Vagina (tissue), 2 donors: ENCODE data around the gene OR11A1. TPM values are rescaled to one million over a fixed set of nuclear protein-coding genes. Genes with fewer than 3 reads are reported as not detected.

Experiments used
- DNase-seq, 2 donors: peaks; one replicate each; pipeline ENCODE4 v3.0.0-alpha.2; 2017; ENCODE audit errors: extremely low spot score in 2 of 2
- H3K27ac ChIP-seq: fragments of 200-600 bp; sonication (generic); one replicate; pipeline ENCODE4 v1.5.1; 2019
- H3K27me3 ChIP-seq: fragments of 200-600 bp; sonication (generic); one replicate; pipeline ENCODE4 v1.5.1; 2019
- H3K36me3 ChIP-seq, 2 donors: fragments of 200-600 bp; sonication (generic); one replicate each; pipeline ENCODE4 v1.5.1; 2017 to 2019
- H3K4me1 ChIP-seq: fragments of 200-600 bp; sonication (generic); one replicate; pipeline ENCODE4 v1.5.1; 2019
- H3K4me3 ChIP-seq, 2 donors: fragments of 200-600 bp; sonication (generic); 1 replicate in 1 of 2; 2 replicates in 1 of 2; pipeline ENCODE4 v1.5.1; 2016 to 2019
- H3K9me3 ChIP-seq: fragments of 200-600 bp; sonication (generic); one replicate; pipeline ENCODE4 v1.5.1; 2019
- POLR2A ChIP-seq, 2 donors: fragments of 450-650 bp; IDR thresholded peaks; one replicate each; pipeline ENCODE4 v1.6.1; 2017; ENCODE audit warnings: antibody characterized with exemption in 2 of 2, mild to moderate bottlenecking in 2 of 2, moderate library complexity in 2 of 2
- POLR2AphosphoS5 ChIP-seq, 2 donors: sonication (generic); formaldehyde crosslinking; IDR thresholded peaks; one replicate each; pipeline ENCODE4 v1.9.0; 2017; ENCODE audit warnings: antibody characterized with exemption in 2 of 2, mild to moderate bottlenecking in 2 of 2, low read depth in 1 of 2; ENCODE audit not compliant: insufficient read depth in 1 of 2
- intact Hi-C: fragments of 100-400 bp; cut with DNase I; formaldehyde crosslinking; loops from one replicate; pipeline ENCODE4 v1.15.1; 2023
- total RNA-seq: library from RNA; depleted of rRNA; stranded (reverse); fragments of >200 nt; gene quantifications from one replicate; pipeline ENCODE4 v1.2.3, GENCODE V29; 2016
- TF ChIP-seq, protein P1 (sequence below), 3 experiments: fragments of 450-650 bp in 2 of 3; fragments of 200-600 bp in 1 of 3; sonication (generic) in 1 of 3; IDR thresholded peaks; one replicate each; pipeline ENCODE4 v1.5.1; 2017 to 2019; ENCODE audit warnings: antibody characterized with exemption in 3 of 3, mild to moderate bottlenecking in 2 of 3, moderate library complexity in 2 of 3

Gene OR11A1
- total RNA-seq, 1 donor from 2014 or later, result not detected

DNA sequence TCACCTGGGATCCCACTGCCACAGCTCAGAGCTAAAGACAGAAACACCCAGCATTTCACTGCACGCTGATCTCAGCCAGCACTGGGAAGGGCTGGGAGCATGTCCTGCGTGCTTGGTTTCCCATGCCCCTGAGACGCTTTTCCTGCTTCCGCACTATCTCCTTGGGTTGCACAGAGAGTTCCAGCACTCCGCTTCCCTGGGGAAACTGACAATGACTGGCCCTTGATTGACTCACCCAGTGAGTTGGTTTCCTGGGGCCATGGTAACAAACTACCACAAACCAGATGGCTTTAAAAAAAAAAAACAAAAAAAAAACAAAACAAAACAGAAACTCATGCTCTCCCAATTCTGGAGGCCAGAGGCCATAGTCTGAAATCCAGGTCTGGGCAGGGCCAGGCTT is 45.7 kb upstream of the OR11A1 start:
- Histone ChIP-seq H3K4me3 (no peak overlapping the region), H3K27ac (no peak overlapping the region), H3K36me3 (no peaks in the 10 kb centered on the region), H3K4me1 (no peaks in the 10 kb centered on the region), H3K9me3 (no peaks in the 10 kb centered on the region), H3K27me3 (no peaks in the 10 kb centered on the region)
- intact Hi-C loops, result no loop called here
- no peak for DNase-seq
- TF ChIP-seq POLR2A (IDR thresholded peaks at IDR 0.05) (no peak), POLR2AphosphoS5 (IDR thresholded peaks at IDR 0.05; ENCODE audit: insufficient read depth in 1 of 2, low read depth in 1 of 2) (no peak)
- TF ChIP-seq, protein P1, sequence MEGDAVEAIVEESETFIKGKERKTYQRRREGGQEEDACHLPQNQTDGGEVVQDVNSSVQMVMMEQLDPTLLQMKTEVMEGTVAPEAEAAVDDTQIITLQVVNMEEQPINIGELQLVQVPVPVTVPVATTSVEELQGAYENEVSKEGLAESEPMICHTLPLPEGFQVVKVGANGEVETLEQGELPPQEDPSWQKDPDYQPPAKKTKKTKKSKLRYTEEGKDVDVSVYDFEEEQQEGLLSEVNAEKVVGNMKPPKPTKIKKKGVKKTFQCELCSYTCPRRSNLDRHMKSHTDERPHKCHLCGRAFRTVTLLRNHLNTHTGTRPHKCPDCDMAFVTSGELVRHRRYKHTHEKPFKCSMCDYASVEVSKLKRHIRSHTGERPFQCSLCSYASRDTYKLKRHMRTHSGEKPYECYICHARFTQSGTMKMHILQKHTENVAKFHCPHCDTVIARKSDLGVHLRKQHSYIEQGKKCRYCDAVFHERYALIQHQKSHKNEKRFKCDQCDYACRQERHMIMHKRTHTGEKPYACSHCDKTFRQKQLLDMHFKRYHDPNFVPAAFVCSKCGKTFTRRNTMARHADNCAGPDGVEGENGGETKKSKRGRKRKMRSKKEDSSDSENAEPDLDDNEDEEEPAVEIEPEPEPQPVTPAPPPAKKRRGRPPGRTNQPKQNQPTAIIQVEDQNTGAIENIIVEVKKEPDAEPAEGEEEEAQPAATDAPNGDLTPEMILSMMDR (IDR thresholded peaks at IDR 0.05), result no peak

- Histone ChIP-seq H3K27me3 (no peaks in the 10 kb centered on the region), H3K27ac (no peak overlapping the region), H3K4me3 (no peak overlapping the region), H3K36me3 (no peaks in the 10 kb centered on the region), H3K4me1 (no peaks in the 10 kb centered on the region), H3K9me3 (no peaks in the 10 kb centered on the region)
- intact Hi-C loops, result no loop called here
- no peak for DNase-seq
- TF ChIP-seq POLR2AphosphoS5 (IDR thresholded peaks at IDR 0.05; ENCODE audit: insufficient read depth in 1 of 2, low read depth in 1 of 2) (no peak), POLR2A (IDR thresholded peaks at IDR 0.05) (no peak)
- TF ChIP-seq, protein P1 (IDR thresholded peaks at IDR 0.05), result no peak
Measured at GRCh38 chr6:29502181-29502580, 45.3 kb upstream of the OR11A1 start.

GRCh38 chr6:29501106-29501505 is 44.2 kb upstream of the OR11A1 start:
- intact Hi-C loops, result no loop called here
- TF ChIP-seq POLR2A (IDR thresholded peaks at IDR 0.05), result no peak
- TF ChIP-seq, protein P1 (IDR thresholded peaks at IDR 0.05), result no peak
- TF ChIP-seq POLR2AphosphoS5 (IDR thresholded peaks at IDR 0.05; ENCODE audit: insufficient read depth in 1 of 2, low read depth in 1 of 2), result no peak
- no peak for DNase-seq
- no peak overlapping the region for H3K27ac ChIP-seq
- no peaks in the 10 kb centered on the region for H3K4me1 ChIP-seq
- no peaks in the 10 kb centered on the region for H3K9me3 ChIP-seq
- no peaks in the 10 kb centered on the region for H3K27me3 ChIP-seq
- no peaks in the 10 kb centered on the region for H3K36me3 ChIP-seq
- no peak overlapping the region for H3K4me3 ChIP-seq

DNA sequence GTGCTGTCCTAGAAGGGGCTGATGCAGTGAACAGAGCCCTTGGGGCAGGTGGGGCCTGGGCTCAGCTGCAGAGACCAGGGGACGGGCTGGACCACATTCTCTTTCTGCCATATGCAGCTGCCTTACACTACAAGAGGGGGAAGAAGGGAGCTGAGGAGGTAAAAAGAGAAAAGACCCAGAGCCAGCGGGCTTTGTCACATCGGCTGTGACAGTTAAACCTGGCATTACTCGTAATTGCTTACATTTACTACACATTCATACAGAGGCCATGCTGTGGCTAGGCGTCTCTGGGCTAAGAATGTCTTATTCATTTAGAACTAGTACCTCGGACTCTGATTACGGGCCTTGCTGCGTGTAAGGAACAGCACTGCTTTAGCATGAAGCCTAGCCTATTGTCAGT is 43.7 kb upstream of the OR11A1 start:
- H3K4me1 ChIP-seq, result no peaks in the 10 kb centered on the region
- H3K9me3 ChIP-seq, result no peaks in the 10 kb centered on the region
- TF ChIP-seq, protein P1 (IDR thresholded peaks at IDR 0.05), result no peak
- TF ChIP-seq POLR2AphosphoS5 (IDR thresholded peaks at IDR 0.05; ENCODE audit: insufficient read depth in 1 of 2, low read depth in 1 of 2) (no peak), POLR2A (IDR thresholded peaks at IDR 0.05) (no peak)
- H3K27ac ChIP-seq, result no peak overlapping the region
- intact Hi-C loops, result no loop called here
- no peaks in the 10 kb centered on the region for H3K27me3 ChIP-seq
- no peak for DNase-seq
- no peaks in the 10 kb centered on the region for H3K36me3 ChIP-seq
- H3K4me3 ChIP-seq, result no peak overlapping the region

GRCh38 chr6:29499704-29500103 is 42.8 kb upstream of the OR11A1 start:
- no peaks in the 10 kb centered on the region for H3K27me3 ChIP-seq
- H3K4me3 ChIP-seq, result no peak overlapping the region
- no peaks in the 10 kb centered on the region for H3K36me3 ChIP-seq
- intact Hi-C loops, result no loop called here
- H3K27ac ChIP-seq, result no peak overlapping the region
- H3K9me3 ChIP-seq, result no peaks in the 10 kb centered on the region
- TF ChIP-seq POLR2AphosphoS5 (IDR thresholded peaks at IDR 0.05; ENCODE audit: insufficient read depth in 1 of 2, low read depth in 1 of 2) (no peak), POLR2A (IDR thresholded peaks at IDR 0.05) (no peak)
- TF ChIP-seq, protein P1 (IDR thresholded peaks at IDR 0.05), result no peak
- no peak for DNase-seq
- no peaks in the 10 kb centered on the region for H3K4me1 ChIP-seq
